ENCODE data around the gene CHAT. TPM values are rescaled to one million over a fixed set of nuclear protein-coding genes. Genes with fewer than 3 reads are reported as not detected.

The CHAT gene
- total RNA-seq, result not detected in 2 replicates

- no peak within 1 kb of the TSS for H3K4me3 ChIP-seq (ENCODE audit: low read depth, low read length)
- no peak for DNase-seq (ENCODE audit: low read depth)
- no peak for TF ChIP-seq CTCF (conservative IDR thresholded peaks at IDR 0.05; ENCODE audit: low read depth, low read length)
Observed at GRCh38 chr10:49613882-49614241, at the start of gene CHAT. Gene CHAT, plus strand, starts transcription at chr10:49614037. Its CDS starts 153 bp downstream, at chr10:49614190.

- no peak for DNase-seq (ENCODE audit: low read depth)
- H3K4me3 ChIP-seq (ENCODE audit: low read depth, low read length), result no peak overlapping the region
- no peak for TF ChIP-seq CTCF (conservative IDR thresholded peaks at IDR 0.05; ENCODE audit: low read depth, low read length)
Observed at GRCh38 chr10:49564461-49565009, 49.3 kb upstream of the CHAT start.

GRCh38 chr10:49567810-49568209 lies 46.0 kb upstream of the CHAT start:
- DNase-seq (ENCODE audit: low read depth), result no peak
- H3K4me3 ChIP-seq (ENCODE audit: low read depth, low read length), result no peak overlapping the region
- TF ChIP-seq CTCF (conservative IDR thresholded peaks at IDR 0.05; ENCODE audit: low read depth, low read length), result no peak

GRCh38 chr10:49568235-49568634 lies 45.6 kb upstream of the CHAT start:
- DNase-seq (ENCODE audit: low read depth), result no peak
- H3K4me3 ChIP-seq (ENCODE audit: low read depth, low read length), result no peak overlapping the region
- no peak for TF ChIP-seq CTCF (conservative IDR thresholded peaks at IDR 0.05; ENCODE audit: low read depth, low read length)

- TF ChIP-seq CTCF (conservative IDR thresholded peaks at IDR 0.05; ENCODE audit: low read depth, low read length), result no peak
- no peak overlapping the region for H3K4me3 ChIP-seq (ENCODE audit: low read depth, low read length)
- DNase-seq (ENCODE audit: low read depth), result no peak
Observed at GRCh38 chr10:49569031-49569631, 44.7 kb upstream of the CHAT start.

- TF ChIP-seq CTCF (conservative IDR thresholded peaks at IDR 0.05; ENCODE audit: low read depth, low read length), result no peak
- DNase-seq (ENCODE audit: low read depth), result no peak
Observed at GRCh38 chr10:49571388-49571787, 42.4 kb upstream of the CHAT start.

GRCh38 chr10:49572594-49573114 lies 41.2 kb upstream of the CHAT start:
- no peak overlapping the region for H3K4me3 ChIP-seq (ENCODE audit: low read depth, low read length)
- no peak for DNase-seq (ENCODE audit: low read depth)
- TF ChIP-seq CTCF (conservative IDR thresholded peaks at IDR 0.05; ENCODE audit: low read depth, low read length), result no peak

More at GRCh38 chr10:49571388-49571787, 42.4 kb upstream of the CHAT start:
- H3K4me3 ChIP-seq (ENCODE audit: low read depth, low read length), result no peak overlapping the region

Measured in epithelial cell of proximal tubule (primary cell).